MCF 10A (cell line): ENCODE results near the gene CCDC78. TPM values are rescaled to one million over a fixed set of nuclear protein-coding genes. Genes with fewer than 3 reads are reported as not detected.

Experiments used
- BruUV-seq: library from RNA; stranded (reverse); fragments of 400-500 nt; replicated peaks from 2 replicates; lab custom pipeline; 2021; lab: Mats Ljungman, UMichigan
- CTCF ChIA-PET: fragments of 300-600 bp; sonication (Branson Sonifier 250); formaldehyde crosslinking; extraction: SDS; loops from one replicate; lab custom pipeline; 2021; ENCODE audit warnings: antibody characterized with exemption, inconsistent platforms; lab: Yijun Ruan, JAX
- POLR2A ChIA-PET: fragments of 300-600, 350-650 bp; sonication (Branson Sonifier 250); formaldehyde crosslinking; extraction: SDS; loops from one replicate; lab custom pipeline; 2020; ENCODE audit warnings: antibody characterized with exemption, inconsistent platforms; lab: Yijun Ruan, JAX
- DNase-seq: peaks from one replicate; pipeline ENCODE4 v3.0.0-alpha.2; 2018; ENCODE audit not compliant: unreplicated experiment
- H3K27ac Mint-ChIP-seq: one replicate; pipeline ENCODE4 v1.8.0; 2022; ENCODE audit warnings: mild to moderate bottlenecking, low read depth, mixed read lengths; ENCODE audit not compliant: unreplicated experiment
- H3K27me3 Mint-ChIP-seq: one replicate; pipeline ENCODE4 v1.8.0; 2022; ENCODE audit warnings: mixed read lengths; ENCODE audit not compliant: insufficient read depth, unreplicated experiment
- H3K36me3 Mint-ChIP-seq: one replicate; pipeline ENCODE4 v1.8.0; 2022; ENCODE audit warnings: mild to moderate bottlenecking, moderate library complexity, mixed read lengths; ENCODE audit not compliant: insufficient read depth, unreplicated experiment
- H3K4me1 Mint-ChIP-seq: one replicate; pipeline ENCODE4 v1.8.0; 2022; ENCODE audit warnings: mixed read lengths; ENCODE audit not compliant: insufficient read depth, unreplicated experiment
- H3K4me3 Mint-ChIP-seq: one replicate; pipeline ENCODE4 v1.8.0; 2022; ENCODE audit warnings: mild to moderate bottlenecking, moderate library complexity, mixed read lengths; ENCODE audit not compliant: unreplicated experiment
- H3K9me3 Mint-ChIP-seq: one replicate; pipeline ENCODE4 v1.8.0; 2022; ENCODE audit warnings: mixed read lengths; ENCODE audit not compliant: unreplicated experiment
- CTCF ChIP-seq: fragments of 200-600 bp; IDR thresholded peaks from one replicate; pipeline ENCODE4 v1.8.0; 2022; ENCODE audit warnings: antibody characterized with exemption, mild to moderate bottlenecking; ENCODE audit not compliant: unreplicated experiment
- intact Hi-C: fragments of 100-400 bp; cut with micrococcal nuclease; formaldehyde crosslinking; loops from 2 replicates; pipeline ENCODE4 v1.14.1; 2022
- total RNA-seq: library from RNA; stranded (reverse); gene quantifications from 2 replicates; pipeline ENCODE4 v1.2.3, GENCODE V29; 2022

The CCDC78 gene
- total RNA-seq, 1 experiment from 2014 or later, result 6.0 TPM

- Mint-ChIP-seq H3K9me3 (no peaks in the 10 kb centered on the region), H3K27me3 (no peaks in the 10 kb centered on the region), H3K4me3 (peak within 1 kb of the TSS; percentile 76), H3K36me3 (peaks cover 62% of the 10 kb centered on the region), H3K27ac (peak within 1 kb of the TSS; percentile 61), H3K4me1 (peaks cover 6% of the 10 kb centered on the region)
- ChIA-PET POLR2A (interaction anchor here (0.6 to 2.9 kb wide), 20 partner anchors 9 to 104 kb away, joined by 3 to 16 read pairs (median 3); partner anchors contain the start of genes ANTKMT, CHTF18, METTL26 and RHBDL1), CTCF (interaction anchor here (0.8 kb wide), 1 partner anchor 31 kb away, joined by 3 read pairs; the partner anchor contains the start of gene METRN)
- no TSS peak for BruUV-seq
- no peak for TF ChIP-seq CTCF
- intact Hi-C loops, result no loop called here
- DNase-seq, result peak; percentile 95
Observed at GRCh38 chr16:684071-684794, 42.0 kb downstream of the CCDC78 start, which contains the start of gene JMJD8. JMJD8 (minus strand) TSS chr16:684334; CDS start chr16:684319, 15 bp downstream.

- intact Hi-C loops, result no loop called here
- CTCF ChIA-PET, result interaction anchor here (0.6 kb wide), 1 partner anchor 31 kb away, joined by 3 read pairs; no protein-coding TSS in a partner anchor
- peak overlapping the region; percentile 61 for H3K27ac Mint-ChIP-seq
- no peak for TF ChIP-seq CTCF
- peaks cover 6% of the 10 kb centered on the region for H3K4me1 Mint-ChIP-seq
- H3K9me3 Mint-ChIP-seq, result no peaks in the 10 kb centered on the region
- peaks cover 61% of the 10 kb centered on the region for H3K36me3 Mint-ChIP-seq
- no TSS peak for BruUV-seq
- DNase-seq, result peak; percentile 36
- POLR2A ChIA-PET, result interaction anchor here (0.7 to 2.9 kb wide), 22 partner anchors 8 to 105 kb away, joined by 3 to 16 read pairs (median 4); partner anchors contain the start of genes ANTKMT, CHTF18, METTL26 and RHBDL1
- H3K4me3 Mint-ChIP-seq, result peak overlapping the region; percentile 76
- no peaks in the 10 kb centered on the region for H3K27me3 Mint-ChIP-seq
Observed at GRCh38 chr16:683396-684070, 42.7 kb downstream of the CCDC78 start.

- ChIA-PET CTCF (interaction anchor here (0.6 to 1.8 kb wide), 3 partner anchors 15 to 30 kb away, joined by 3 to 9 read pairs (median 5); partner anchors contain the start of gene RHOT2), POLR2A (interaction anchor here (0.7 to 2.9 kb wide), 11 partner anchors 7 to 155 kb away, joined by 3 to 32 read pairs (median 6); partner anchors contain the start of genes ANTKMT, CAPN15 and WDR24)
- no TSS peak for BruUV-seq
- Mint-ChIP-seq H3K4me3 (peak overlapping the region; percentile 76), H3K27me3 (no peaks in the 10 kb centered on the region), H3K27ac (no peak overlapping the region), H3K9me3 (no peaks in the 10 kb centered on the region), H3K36me3 (peaks cover 59% of the 10 kb centered on the region), H3K4me1 (peaks cover 6% of the 10 kb centered on the region)
- no peak for DNase-seq
- no peak for TF ChIP-seq CTCF
- intact Hi-C loops, result no loop called here
Observed at GRCh38 chr16:682493-683395, 43.5 kb downstream of the CCDC78 start.
